ENCODE data around the gene SRL. TPM values are rescaled to one million over a fixed set of nuclear protein-coding genes. Genes with fewer than 3 reads are reported as not detected.

Gene SRL
- total and polyA plus RNA-seq, 2 donors (not counting 1 experiment from before 2014, with no cell fraction given): not detected

DNA sequence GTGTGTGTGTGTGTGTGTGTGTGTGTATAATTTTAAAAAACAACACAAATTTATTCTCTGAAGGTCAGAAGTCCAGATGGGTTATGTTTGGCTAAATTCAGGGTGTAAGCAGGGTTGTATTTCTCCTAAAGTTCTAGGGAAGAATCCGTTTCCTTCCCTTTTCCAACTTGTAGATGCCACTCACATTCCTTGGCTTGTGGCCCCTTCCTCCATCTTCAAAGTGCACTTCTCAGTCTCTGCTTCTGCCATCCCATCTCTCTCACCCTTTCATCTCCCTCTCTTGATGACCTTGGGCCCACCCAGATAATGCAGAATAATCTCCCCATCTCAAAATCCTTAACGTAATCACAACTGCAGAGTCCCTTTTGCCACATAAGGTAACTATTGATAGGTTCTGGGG is 38.7 kb upstream of the SRL start:
- Histone ChIP-seq H2AFZ (ENCODE audit: insufficient read depth, low read depth, low read length, poor library complexity, severe bottlenecking) (no peak overlapping the region), H3K27me3 (replicated peaks in 1 of 4; ENCODE audit: control extremely low read depth in 1 of 4, control insufficient read depth in 3 of 4, insufficient read depth in 4 of 4, low read length in 3 of 4) (peaks cover 0 to 3% (median 0%) of the 10 kb centered on the region in 4 experiments), H3K79me2 (ENCODE audit: control insufficient read depth, insufficient read depth, low read length) (no peaks in the 10 kb centered on the region), H3K27ac (ENCODE audit: low read length in 2 of 2) (no peak overlapping the region), H3K4me1 (ENCODE audit: control insufficient read depth in 2 of 2, insufficient read depth in 2 of 2, low read length in 2 of 2) (no peaks in the 10 kb centered on the region), H3K9me3 (ENCODE audit: control extremely low read depth in 1 of 3, control insufficient read depth in 2 of 3, insufficient read depth in 1 of 3, low read length in 2 of 3) (no peaks in the 10 kb centered on the region), H3K36me3 (replicated peaks in 1 of 2; ENCODE audit: control extremely low read depth in 1 of 2, control insufficient read depth in 1 of 2, extremely low read depth in 1 of 2, insufficient read depth in 2 of 2, low read length in 1 of 2) (no peaks in the 10 kb centered on the region), H3K4me3 (ENCODE audit: control extremely low read depth in 1 of 5, extremely low read depth in 1 of 5, insufficient read depth in 1 of 5, low read depth in 2 of 5, low read length in 4 of 5) (no peak overlapping the region), H3K9ac (ENCODE audit: low read length) (no peak overlapping the region), H4K20me1 (ENCODE audit: control insufficient read depth, insufficient read depth, low read length, poor library complexity, severe bottlenecking) (no peaks in the 10 kb centered on the region), H3K4me2 (replicated peaks; ENCODE audit: low read depth, low read length, poor library complexity, severe bottlenecking) (no peak overlapping the region)
- Mint-ChIP-seq H3K4me3 (no peak overlapping the region), H3K4me1 (no peaks in the 10 kb centered on the region), H3K27ac (no peak overlapping the region), H3K27me3 (peaks cover 7% of the 10 kb centered on the region), H3K9me3 (ENCODE audit: insufficient read depth) (peaks cover 4% of the 10 kb centered on the region)
- WGBS (ENCODE audit: insufficient coverage): no CpG with 5 or more reads among the region's 2 CpGs
- TF ChIP-seq, protein P1, sequence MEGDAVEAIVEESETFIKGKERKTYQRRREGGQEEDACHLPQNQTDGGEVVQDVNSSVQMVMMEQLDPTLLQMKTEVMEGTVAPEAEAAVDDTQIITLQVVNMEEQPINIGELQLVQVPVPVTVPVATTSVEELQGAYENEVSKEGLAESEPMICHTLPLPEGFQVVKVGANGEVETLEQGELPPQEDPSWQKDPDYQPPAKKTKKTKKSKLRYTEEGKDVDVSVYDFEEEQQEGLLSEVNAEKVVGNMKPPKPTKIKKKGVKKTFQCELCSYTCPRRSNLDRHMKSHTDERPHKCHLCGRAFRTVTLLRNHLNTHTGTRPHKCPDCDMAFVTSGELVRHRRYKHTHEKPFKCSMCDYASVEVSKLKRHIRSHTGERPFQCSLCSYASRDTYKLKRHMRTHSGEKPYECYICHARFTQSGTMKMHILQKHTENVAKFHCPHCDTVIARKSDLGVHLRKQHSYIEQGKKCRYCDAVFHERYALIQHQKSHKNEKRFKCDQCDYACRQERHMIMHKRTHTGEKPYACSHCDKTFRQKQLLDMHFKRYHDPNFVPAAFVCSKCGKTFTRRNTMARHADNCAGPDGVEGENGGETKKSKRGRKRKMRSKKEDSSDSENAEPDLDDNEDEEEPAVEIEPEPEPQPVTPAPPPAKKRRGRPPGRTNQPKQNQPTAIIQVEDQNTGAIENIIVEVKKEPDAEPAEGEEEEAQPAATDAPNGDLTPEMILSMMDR (IDR thresholded peaks at IDR 0.05): no peak
- no peak for TF ChIP-seq EZH2 (IDR thresholded peaks at IDR 0.05; ENCODE audit: borderline replicate concordance, insufficient read depth, low read depth, low read length, poor library complexity, severe bottlenecking)
- DNase-seq (no peak), ATAC-seq (ENCODE audit: low read depth) (no peak)
- intact Hi-C loops (cut with micrococcal nuclease): no loop called here
- ChIA-PET POLR2A (no interaction called here), CTCF (no interaction called here)

- H3K9me3 Mint-ChIP-seq (ENCODE audit: insufficient read depth): peaks cover 4% of the 10 kb centered on the region
- no peak for ATAC-seq (ENCODE audit: low read depth)
- H3K9ac ChIP-seq (ENCODE audit: low read length): no peak overlapping the region
- no peak overlapping the region for H3K4me2 ChIP-seq (replicated peaks; ENCODE audit: low read depth, low read length, poor library complexity, severe bottlenecking)
- TF ChIP-seq EZH2 (IDR thresholded peaks at IDR 0.05; ENCODE audit: borderline replicate concordance, insufficient read depth, low read depth, low read length, poor library complexity, severe bottlenecking): no peak
- TF ChIP-seq, protein P1 (IDR thresholded peaks at IDR 0.05): no peak
- H3K27me3 Mint-ChIP-seq: no peaks in the 10 kb centered on the region
- WGBS (ENCODE audit: insufficient coverage): no CpG with 5 or more reads among the region's 2 CpGs
- peaks cover 2% of the 10 kb centered on the region for H3K4me1 Mint-ChIP-seq
- no peak overlapping the region for H3K4me3 ChIP-seq (ENCODE audit: control extremely low read depth in 1 of 5, extremely low read depth in 1 of 5, insufficient read depth in 1 of 5, low read depth in 2 of 5, low read length in 4 of 5)
- H3K4me1 ChIP-seq (ENCODE audit: control insufficient read depth in 2 of 2, insufficient read depth in 2 of 2, low read length in 2 of 2): peaks cover 0 to 4% of the 10 kb centered on the region in 2 donors
- H3K36me3 ChIP-seq (replicated peaks in 1 of 2; ENCODE audit: control extremely low read depth in 1 of 2, control insufficient read depth in 1 of 2, extremely low read depth in 1 of 2, insufficient read depth in 2 of 2, low read length in 1 of 2): no peaks in the 10 kb centered on the region
- H2AFZ ChIP-seq (ENCODE audit: insufficient read depth, low read depth, low read length, poor library complexity, severe bottlenecking): no peak overlapping the region
- no peak for DNase-seq
- intact Hi-C loops (cut with micrococcal nuclease): loop anchor here (10.0 kb wide), 1 partner anchor 347 kb away; the partner anchor contains the start of gene MGRN1
- ChIA-PET CTCF (interaction anchor here (0.8 to 0.9 kb wide), 2 partner anchors 24 to 52 kb away, joined by 3 to 4 read pairs; no protein-coding TSS in a partner anchor), POLR2A (no interaction called here)
- H3K9me3 ChIP-seq (ENCODE audit: control extremely low read depth in 1 of 3, control insufficient read depth in 2 of 3, insufficient read depth in 1 of 3, low read length in 2 of 3): no peaks in the 10 kb centered on the region
- H3K4me3 Mint-ChIP-seq: no peak overlapping the region
- no peaks in the 10 kb centered on the region for H3K27me3 ChIP-seq (replicated peaks in 1 of 4; ENCODE audit: control extremely low read depth in 1 of 4, control insufficient read depth in 3 of 4, insufficient read depth in 4 of 4, low read length in 3 of 4)
- no peak overlapping the region for H3K27ac Mint-ChIP-seq
- no peak overlapping the region for H3K27ac ChIP-seq (ENCODE audit: low read length in 2 of 2)
- no peaks in the 10 kb centered on the region for H4K20me1 ChIP-seq (ENCODE audit: control insufficient read depth, insufficient read depth, low read length, poor library complexity, severe bottlenecking)
- no peaks in the 10 kb centered on the region for H3K79me2 ChIP-seq (ENCODE audit: control insufficient read depth, insufficient read depth, low read length)
Observed at GRCh38 chr16:4277987-4278513, 36.2 kb upstream of the SRL start.
